CD4-positive, alpha-beta T cell treated with Interleukin-4 for 4 hours (primary cell): Measurements from ENCODE around the gene TMEM208.

Source experiments
- DNase-seq: peaks from one replicate; pipeline ENCODE4 v3.0.0-alpha.2; 2020

The TMEM208 gene

DNA sequence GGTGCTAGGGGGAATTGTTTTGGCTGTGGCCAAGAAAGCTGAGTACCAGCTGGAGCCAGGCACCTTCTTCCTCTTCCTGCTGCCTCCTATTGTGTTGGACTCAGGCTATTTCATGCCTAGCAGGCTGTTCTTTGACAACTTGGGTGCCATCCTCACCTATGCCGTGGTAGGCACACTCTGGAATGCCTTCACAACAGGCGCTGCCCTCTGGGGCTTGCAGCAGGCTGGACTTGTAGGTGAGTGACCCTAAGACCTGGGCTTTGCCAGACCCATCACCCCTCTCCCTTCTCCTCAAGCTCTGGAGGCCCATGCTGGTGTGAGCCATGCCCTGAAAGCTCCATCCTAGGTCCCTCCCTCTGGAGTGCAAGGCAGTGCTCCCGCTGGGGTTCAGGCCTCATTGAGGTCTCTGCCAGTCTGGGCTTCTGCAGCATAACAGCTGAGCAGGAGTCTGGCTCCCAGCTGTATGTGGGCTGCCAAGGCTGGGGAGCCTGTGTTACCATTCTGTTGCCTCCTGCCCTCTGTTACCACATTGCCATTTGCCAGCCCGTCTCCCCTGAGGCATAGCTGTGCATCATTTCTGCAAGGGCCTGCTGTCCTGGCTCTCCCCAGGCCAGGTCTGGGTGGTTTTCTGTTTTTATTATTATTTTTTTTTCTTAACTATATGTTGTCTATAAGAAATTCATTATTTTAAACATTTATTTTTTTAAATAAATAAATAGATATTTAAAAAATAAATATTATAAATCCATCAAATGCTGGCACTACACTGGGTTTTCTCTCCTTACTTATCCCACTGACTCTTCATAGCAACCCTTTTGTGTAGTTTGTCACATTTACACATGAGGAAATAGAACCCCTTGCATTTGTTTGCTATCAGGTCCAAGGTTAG lies 25.9 kb downstream of the TMEM208 start:
- DNase-seq, result no peak

GRCh38 chr16:67254801-67255552 lies 28.0 kb downstream of the TMEM208 start:
- DNase-seq, result no peak

DNA sequence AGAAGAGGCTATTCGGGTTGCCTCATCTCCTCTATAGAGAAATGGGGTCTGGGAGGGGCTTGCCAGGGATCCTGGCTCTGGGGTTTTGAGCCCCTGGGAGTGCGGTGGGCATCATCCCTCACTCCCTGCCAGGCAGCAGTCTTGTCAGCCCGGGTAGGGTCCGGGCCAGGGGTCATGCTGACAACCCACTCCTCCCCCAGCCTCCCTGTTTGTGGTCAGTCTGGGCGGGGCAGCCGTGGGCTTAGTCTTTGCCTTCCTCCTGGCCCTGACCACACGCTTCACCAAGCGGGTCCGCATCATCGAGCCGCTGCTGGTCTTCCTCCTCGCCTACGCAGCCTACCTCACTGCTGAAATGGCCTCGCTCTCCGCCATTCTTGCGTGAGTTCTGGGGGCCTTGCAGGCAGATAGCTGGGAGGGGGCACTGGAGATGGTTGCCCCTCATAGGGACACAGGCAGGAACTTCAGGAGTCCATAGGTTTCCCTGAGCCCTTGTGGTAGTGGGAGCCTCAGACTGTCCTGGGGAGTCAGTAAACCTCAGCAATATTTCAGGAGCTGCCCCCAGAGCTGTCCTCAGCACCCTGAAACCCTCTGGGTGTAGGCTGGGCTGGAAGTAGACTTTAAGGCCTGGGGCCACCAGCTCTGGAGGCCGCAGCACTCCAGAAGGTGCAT lies 28.8 kb downstream of the TMEM208 start:
- no peak for DNase-seq

- DNase-seq, result no peak
These were observed 29.8 kb downstream of the TMEM208 start for GRCh38 chr16:67256701-67257230.

DNA sequence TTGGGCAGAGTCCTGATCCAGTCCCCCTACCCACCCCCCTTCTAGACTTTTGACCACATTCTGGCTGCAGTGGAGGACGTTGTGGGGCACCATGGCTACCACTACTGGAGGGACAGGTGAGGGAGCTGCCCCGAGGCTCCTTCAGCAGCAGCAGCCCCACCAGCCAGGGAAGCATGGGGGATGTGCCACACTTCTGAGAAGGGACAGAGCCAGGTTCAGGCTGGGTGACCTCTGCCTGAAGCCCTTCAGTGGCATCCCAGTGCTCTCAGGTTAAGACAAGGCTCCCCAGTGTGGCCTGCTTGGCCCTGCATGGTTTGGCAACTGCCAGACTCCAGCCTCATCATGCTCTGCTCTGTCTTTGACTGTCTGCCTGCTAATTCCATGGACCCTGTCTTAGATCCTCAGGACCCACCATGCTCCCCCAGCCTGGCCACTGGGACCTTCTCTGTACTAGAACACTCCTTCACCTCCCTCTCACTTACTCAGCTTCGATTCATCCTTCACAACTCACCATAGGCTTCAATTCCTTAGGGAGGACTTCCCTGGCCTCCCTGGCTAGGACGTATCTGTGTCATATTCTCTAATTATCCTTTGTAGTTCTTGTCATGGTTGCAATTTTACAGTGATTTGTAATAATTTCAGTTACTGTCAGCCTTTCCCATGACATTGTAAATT lies 30.7 kb downstream of the TMEM208 start:
- DNase-seq, result no peak

DNA sequence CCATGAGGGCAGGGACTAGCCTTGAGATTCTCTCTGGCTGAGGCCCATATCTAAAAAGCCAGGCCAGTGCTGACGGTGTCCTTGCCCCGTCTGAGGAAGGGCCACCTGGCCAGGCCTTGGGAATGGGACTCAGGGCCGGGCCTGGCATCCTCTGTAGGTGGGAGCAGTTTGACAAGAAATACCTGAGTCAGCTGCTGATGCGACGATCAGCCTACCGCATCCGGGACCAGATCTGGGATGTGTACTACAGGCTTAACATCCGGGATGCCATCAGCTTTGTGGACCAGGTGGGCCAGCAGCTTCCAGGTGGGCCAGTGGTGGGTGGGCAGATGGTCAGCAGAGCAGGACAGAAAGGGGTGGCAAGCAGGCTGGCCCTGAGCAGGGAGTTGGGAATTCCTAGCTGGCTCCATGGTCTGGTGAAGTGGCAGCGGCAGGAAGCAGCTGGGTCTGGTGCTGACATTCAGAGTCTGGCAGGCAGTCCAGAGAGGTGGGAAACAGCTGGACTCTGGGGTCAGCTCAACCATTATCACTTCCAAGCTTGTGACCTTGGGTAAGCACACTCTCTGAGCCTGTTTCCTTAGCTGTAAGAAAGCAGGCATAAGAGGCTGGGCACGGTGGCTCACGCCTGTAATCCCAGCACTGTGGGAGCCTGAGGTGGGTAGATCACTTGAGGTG lies 31.4 kb downstream of the TMEM208 start:
- DNase-seq, result no peak

GRCh38 chr16:67259705-67260104 lies 32.8 kb downstream of the TMEM208 start:
- no peak for DNase-seq

GRCh38 chr16:67260426-67261063 lies 33.6 kb downstream of the TMEM208 start:
- DNase-seq, result peak; percentile 11

GRCh38 chr16:67263201-67263600 lies 36.3 kb downstream of the TMEM208 start:
- DNase-seq, result no peak

DNA sequence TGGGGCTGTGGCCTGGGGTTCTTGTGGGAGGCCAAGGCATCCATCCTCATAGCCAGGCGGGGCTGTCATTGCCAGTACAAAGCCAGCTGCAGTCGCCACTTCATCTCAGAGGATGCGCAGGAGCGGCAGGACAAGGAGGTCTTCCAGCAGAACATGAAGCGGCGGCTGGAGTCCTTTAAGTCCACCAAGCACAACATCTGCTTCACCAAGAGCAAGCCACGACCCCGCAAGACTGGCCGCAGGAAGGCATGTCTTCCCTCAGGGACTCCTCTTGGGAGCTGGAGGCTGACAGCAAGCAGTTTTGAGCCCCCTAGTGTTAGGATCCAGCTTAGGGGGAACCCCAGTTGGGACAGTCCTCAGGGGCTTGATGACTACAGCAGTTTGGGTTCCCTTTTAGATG lies 37.3 kb downstream of the TMEM208 start:
- no peak for DNase-seq

GRCh38 chr16:67264866-67265265 lies 37.9 kb downstream of the TMEM208 start:
- no peak for DNase-seq

- DNase-seq, result no peak
These were observed 38.9 kb downstream of the TMEM208 start for GRCh38 chr16:67265834-67266233.

GRCh38 chr16:67268136-67268579 lies 41.2 kb downstream of the TMEM208 start:
- no peak for DNase-seq

GRCh38 chr16:67269766-67270165 lies 42.8 kb downstream of the TMEM208 start:
- DNase-seq, result no peak

- no peak for DNase-seq
These were observed 44.0 kb downstream of the TMEM208 start for GRCh38 chr16:67270931-67271338.

DNA sequence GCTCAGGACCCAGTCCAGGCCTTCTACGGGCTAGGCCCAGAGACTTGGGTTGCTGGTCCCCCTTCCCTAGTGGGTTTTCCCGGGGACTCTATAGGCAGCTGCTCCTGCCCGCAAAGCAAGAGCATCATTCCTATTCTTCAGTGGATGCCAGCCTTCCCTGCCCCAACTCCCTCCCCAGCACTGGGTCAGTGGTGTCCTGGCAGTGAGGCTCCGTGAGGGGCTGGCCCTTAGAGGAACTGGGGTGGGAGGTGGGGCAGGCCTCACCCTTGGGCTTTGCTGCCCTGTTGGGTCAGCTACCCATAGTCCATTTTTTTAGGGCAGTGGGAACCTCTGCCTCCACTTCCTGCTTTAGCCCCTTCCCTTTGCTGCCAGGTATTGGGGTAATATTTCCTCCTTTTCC lies 44.5 kb downstream of the TMEM208 start:
- DNase-seq, result no peak

DNA sequence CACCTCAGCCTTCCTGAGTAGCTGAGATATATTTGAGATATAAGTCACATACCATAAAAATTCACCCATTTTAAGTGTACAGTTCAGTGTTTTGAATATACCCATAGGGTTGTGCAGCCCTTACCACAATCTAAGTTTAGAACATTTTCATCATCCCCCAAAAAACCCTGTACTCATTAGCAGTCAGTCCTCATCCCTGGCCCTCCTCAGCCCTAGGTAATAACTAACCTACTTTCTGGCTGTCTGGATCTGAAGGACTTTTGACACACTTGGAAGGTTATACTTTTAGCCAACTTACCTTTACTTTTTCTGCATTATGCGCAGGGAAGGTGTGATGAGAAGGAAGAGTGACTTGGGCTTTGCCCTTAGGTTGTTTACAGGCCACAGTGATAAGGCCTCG lies 48.4 kb downstream of the TMEM208 start:
- no peak for DNase-seq

DNA sequence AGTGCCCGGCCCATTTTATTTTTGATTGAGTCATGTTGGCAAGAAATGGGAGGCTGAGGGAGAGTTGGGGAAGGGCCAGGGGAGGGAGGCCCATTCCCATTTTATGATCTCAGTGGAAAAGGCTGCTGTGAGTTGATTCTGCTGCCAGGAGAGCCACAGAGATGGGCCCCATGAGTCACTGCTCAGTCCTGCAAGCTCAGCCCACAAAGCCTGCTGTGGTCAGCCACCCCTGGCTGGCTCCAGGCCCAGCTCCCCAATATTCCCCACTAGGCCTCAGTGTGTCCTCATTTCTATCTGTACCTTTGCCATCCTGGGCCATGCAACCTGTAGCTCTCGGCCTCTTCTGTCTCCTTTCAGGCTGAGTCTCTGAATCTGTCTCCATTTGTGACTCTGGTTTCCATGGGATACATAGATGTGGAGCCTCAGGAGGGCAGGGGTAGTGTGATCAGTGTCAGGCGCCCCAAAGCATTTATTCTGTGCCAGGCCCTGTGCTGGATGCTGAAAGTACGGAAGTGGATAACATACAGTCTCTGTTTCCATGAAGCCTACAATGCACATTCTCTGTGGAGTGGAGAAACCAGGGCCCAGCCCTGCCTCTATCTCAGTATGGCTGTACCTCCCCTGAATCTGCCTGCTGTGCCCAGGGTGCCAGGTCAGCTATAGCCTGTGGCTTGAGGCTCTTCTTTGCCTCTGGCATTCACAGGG lies 50.5 kb downstream of the TMEM208 start:
- DNase-seq, result no peak

- DNase-seq, result no peak
These were observed 51.3 kb downstream of the TMEM208 start for GRCh38 chr16:67277999-67278772.
